Activated T-cell treated with anti-CD3 and anti-CD28 coated beads, Interleukin-2, amount 50 U/mL, for 48 hours (primary cell): ENCODE measurements around the gene ANKS6.

Experiments used
- DNase-seq, 2 experiments: peaks; one replicate each; pipeline ENCODE4 v3.0.0-alpha.2; 2020

ANKS6 gene

DNA sequence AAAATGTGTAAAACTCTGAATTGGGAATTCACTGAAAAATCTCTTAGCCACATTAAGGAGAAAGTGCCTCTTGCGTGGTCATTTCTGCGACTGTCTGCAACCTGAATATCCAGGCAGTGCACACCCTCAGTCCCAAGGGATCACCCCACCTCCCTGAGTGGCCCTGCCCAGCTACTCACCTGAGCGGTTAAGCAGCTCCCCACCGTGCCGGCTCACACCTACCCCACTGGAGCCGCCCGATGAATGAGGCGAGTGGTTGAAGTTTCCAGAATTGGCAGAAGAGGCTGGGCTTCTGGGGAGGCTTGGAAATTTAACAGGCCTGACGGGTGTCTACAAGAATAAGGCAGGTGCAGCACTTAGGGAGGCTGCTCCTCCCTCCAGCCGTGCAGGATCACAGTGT is 25.6 kb downstream of the ANKS6 start:
- DNase-seq, result no peak

DNA sequence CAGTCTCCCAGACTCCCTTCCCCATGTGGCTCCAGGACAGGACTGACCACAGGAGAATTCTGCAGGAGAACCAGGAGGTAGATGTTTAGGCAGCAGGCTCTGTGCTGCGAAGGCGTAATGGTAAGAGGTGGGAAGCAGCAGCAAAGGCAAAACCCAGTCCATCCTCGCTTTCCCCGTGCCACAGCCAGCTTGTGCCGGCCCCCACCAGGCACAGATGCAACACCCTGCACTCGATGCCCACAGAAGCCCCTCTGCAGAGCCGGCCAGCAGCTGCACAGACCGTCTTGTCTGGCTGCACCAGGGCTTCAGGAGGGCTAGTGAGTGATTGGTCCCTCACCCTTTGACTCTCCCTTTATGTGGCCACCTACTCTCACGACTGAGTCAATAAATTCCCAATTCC is 28.0 kb downstream of the ANKS6 start:
- DNase-seq, result no peak

DNA sequence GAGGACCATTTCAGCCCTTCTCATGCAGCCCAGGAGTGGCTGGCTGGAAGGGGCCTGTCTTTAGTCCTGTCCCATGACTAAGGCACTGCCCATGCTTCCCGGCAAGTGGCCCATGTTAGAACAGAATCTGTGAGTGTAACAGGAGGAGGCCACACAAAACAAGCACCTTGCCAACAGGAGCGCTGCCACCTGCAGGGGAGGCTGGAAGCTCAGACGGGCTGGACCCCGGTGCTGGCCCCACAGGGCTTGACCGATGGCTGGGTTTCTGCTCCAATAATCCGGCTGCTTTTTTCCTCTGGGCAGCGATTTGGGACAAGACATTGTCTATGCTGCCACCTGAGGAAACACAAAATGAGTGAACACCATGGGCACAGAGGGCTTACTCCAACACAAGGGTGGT is 28.4 kb downstream of the ANKS6 start:
- no peak for DNase-seq

DNA sequence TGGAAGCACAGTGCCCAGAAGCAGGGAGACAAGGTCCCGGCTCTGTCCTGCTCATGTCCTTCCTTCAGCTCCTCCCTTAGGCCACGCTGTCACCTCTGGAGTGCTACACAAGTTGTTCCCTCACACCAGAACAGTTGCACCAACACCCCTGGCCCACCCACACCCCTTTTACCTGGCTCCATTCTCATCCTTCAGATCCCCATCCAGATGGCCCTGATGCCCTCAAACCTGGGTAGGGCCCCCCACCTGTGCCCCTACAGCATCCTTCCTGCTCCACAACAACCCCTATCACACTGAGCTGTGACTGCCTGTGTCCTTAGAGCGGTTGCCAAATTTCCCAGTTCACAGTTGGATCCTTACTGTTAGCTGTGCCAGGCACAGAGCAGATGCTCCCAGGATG is 29.2 kb downstream of the ANKS6 start:
- DNase-seq, result no peak

DNA sequence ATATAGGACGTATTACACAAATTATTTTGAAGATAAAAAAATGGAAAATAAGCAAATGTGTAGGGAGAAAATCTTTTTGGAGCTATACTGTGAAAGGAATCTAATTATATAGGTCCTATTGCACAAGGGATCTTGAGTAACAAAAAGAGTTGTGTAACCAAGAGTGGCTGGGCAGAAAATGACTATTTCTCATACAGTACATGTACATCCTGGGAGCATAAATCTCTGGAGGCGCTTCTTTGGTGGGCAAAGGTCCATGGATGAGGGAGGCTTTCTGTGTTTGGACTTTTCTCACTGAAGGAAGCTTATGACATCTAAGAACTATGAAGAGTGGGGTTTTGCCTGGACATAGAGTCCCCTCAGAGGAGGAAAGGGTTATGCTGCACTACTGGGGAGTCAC is 29.8 kb downstream of the ANKS6 start:
- no peak for DNase-seq

DNA sequence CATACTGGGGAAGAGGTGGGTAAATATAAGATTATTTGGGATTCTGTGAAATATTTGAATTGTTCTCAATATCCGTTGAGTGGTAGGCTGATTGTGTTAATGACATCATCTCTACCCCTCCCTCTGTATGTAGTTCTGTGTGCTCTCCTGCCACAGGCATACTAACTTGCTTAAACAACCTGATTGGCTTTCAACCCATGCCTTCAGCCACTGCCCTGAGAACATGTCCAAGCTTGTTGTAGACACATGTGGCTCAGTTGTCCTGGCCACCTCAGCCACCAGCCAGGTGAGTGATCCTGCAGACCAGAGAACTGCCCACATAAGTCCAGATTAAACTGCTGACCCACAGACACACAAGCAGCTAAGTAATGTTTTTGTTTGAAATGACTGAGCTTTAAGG is 31.1 kb downstream of the ANKS6 start:
- no peak for DNase-seq

DNA sequence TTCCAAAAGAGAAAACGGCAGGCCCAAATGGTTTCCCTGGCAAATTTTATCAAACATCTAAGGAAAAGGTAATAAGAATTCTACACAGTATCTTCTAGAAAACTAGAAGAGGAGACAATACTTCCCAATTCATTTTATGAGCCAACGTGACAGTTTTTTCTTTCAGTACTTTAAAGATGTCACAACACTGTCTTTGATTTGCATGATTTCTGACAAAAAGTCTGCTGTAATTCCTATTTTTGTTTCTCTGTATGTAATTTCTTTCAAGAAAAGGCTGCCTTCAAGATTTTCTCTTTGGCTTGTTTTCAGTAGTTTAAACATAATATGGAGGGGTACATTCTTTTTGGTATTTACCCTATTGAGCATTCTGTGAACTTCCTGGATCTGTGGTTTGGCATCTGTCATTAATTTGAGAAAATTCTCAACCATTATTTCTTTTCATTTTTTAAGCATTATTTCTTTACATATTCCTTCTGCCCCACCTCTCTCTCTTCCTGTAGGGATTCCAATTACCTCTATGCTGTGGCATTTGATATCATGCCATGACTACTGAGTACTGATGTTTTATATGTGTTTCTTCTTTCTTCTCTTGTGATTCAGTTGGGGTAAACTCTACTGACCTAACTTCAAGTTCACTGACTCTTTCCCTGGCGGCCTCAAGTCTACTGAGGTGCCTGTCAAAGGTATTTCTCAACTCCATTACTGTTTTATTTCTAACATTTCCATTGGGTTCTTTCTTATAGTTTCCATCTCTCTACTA is 32.2 kb downstream of the ANKS6 start:
- no peak for DNase-seq

DNA sequence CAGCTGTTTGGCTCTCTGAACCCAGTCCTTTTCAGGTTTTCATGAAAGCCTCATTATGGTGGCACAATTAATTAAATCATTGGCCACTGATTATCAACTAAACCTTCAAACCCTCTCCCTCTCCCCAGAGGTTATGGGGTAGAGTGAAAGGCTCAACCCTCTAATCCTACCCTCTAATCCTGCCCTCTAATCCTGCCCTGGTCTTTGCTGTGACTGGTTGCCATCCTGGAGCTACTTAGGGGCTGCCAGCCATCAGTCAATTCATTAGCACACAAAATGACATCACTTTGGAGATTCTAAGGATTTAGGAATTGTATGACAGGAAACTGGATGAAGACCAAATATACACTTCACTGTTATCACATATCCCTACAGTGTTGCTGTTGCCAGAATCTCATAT is 36.1 kb downstream of the ANKS6 start:
- no peak for DNase-seq

DNA sequence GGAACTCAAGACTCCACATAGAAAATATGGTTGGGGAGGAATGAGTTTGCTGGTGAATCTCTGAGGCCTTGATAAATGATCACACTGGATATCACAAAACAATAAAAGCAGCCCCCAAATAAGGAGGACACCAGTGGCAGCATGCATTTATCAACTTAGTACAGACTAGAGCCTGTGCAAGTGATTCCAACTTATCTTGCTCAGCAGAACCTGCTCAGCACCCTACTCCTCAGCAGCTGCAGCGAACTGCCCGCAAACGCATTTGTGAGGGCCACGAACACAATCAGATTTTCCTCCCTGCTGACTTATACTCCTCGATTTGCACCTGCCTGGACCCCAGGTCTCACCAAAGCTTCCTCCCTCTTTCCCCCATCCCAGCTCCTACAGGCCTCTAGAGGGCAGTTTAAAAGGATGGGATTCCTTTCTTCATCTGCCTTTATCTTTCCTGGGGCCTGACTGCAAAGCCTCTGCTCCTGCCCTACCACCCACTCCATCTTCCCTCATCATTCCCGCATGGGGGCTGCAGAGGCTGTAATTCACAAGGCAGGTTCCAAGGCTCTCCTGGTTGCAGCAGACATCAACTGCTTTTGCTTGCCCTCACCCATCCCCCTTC is 41.2 kb downstream of the ANKS6 start:
- DNase-seq, result no peak

DNA sequence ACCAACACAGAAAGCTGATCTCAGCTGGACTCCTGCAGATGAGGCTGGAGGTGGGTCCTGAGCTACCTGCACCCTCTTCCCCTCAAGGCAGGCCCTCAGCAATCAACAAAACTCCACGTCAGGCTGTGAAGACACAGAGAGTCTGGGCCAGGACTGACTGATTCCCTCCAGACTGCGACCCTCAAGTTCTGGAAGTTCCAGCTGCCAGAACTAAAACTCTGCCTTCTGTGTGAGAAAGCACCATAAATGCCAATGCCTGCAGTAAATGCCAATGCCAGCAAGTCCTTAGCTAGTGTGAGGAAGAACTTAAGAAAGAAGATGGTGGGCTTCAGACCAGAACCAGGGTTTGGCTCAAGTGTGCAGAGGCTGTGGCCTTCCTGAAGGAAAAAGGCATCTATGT is 45.1 kb downstream of the ANKS6 start:
- no peak for DNase-seq

DNA sequence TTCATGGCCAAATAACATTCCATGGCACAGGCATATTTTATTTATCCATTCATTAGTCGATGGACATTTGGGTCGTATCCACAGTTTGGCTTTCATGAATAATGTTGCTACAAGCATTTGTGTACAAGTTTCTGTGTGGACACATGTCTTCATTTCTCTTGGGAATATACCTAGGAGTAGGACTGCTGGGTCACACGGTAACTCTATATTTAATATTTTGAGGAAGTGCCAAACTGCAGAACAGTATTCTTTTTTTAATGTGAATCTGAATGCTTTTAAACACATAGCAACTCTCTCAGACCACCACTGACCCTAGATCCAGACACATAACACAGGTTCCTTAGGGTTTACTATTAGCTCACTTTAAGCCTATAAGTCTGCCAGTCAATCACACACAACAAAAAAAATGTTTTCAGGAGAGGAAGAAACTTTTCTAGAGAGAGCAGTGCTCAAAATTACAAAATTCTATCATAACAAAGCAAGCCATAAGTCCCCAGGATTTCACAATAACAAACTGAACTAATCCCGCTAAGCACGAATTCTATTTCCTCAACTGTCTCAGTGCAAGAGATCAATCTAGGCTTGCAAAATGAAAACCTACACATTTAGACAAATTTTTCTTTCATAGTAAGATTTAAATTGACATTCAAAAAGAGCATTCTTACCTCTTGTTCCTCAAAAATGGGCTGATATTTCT is 45.8 kb downstream of the ANKS6 start:
- DNase-seq, result no peak

DNA sequence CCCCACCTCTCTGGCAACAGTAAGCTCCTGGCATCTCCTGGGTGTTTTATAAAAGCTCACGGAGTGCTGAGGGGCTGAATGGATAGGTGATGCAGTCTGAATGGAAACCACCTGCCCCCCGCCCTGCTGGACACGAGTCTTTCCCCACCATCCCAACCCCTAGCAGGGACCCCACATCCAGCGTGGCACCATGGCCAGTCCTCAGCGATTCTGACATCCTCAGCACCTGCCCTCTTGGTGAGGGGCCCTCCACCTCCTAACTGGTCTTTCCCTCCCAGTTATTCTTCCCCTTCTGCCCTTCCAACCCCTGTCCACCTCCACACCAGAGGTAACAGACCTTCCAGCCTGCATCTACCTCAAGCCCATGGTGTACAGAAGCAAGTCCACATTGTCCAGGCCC is 48.9 kb downstream of the ANKS6 start:
- DNase-seq, result no peak

DNA sequence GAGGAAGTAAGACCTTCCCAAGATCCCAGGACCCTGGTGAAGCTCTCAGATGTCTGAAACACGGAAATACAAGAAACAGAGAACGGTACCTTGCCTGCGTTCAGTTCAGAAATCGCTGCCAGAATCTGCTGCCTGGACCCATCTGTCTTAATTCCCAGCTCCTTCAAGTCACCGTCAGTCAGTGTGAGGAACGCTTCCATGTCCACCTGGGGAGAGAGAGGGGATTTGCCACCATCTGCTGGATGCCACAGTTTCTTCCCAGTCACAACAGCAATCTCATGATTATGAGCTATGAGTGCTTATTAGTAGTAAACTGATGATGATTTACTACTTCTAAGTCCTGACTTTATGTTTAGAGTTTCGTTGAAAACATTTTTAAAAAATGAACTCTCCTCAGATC is 50.9 kb downstream of the ANKS6 start:
- DNase-seq, result no peak

DNA sequence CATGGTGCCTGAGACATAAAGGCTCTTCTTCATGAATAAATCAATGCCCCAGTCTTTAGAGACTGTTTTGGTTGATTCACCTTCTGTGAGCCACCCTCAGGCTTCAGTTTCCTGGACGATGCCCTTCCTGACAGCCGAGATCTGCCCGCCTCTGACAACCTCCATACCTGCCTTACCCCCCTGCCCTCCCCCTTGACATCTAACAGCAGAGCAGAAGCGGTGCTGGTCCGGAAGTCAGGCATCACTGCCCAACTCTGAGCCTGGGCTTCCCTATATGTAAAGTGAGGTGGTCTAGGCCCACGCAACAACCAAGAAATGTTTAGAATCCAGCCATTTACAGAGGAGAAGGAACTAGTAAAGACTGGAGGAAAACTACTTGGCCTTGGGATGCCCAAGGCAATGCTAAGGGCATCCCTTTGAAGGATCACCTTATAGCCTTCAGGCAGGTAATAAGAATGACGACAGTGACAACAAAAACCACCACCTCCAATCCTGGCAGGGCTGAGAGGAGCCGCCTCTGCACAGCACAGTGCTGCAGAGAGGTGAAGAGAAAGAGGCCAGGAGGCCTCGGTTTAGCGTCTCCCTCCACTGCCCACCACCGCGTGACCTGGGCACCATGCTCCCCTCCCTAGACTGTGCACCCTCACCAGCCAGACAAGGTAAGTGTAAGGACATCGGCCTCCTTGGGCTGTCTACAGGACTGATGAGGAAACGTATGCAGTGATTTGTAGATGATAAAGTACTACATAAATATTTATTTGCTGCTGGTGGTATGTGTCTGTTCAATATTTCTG is 52.3 kb downstream of the ANKS6 start:
- DNase-seq, result no peak

DNA sequence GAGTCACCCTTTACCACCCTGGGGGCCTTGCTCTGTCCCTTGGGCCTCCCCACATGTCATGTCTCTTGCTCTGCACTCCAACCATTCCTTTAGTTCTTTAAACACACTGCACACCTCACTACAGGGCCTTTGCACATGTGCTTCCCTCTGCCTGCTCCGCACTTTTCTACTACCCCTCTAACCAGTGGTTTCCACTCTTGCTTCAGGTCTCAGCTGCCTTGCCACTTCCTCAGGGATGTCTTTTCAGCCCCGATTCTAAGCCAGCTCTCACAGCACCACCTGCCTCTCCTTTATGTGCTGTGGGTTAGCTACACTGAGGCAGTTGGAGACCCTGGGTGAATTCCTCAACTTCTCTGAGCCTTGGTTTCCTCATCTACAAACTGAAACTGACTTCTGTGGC is 53.0 kb downstream of the ANKS6 start:
- DNase-seq, result no peak

DNA sequence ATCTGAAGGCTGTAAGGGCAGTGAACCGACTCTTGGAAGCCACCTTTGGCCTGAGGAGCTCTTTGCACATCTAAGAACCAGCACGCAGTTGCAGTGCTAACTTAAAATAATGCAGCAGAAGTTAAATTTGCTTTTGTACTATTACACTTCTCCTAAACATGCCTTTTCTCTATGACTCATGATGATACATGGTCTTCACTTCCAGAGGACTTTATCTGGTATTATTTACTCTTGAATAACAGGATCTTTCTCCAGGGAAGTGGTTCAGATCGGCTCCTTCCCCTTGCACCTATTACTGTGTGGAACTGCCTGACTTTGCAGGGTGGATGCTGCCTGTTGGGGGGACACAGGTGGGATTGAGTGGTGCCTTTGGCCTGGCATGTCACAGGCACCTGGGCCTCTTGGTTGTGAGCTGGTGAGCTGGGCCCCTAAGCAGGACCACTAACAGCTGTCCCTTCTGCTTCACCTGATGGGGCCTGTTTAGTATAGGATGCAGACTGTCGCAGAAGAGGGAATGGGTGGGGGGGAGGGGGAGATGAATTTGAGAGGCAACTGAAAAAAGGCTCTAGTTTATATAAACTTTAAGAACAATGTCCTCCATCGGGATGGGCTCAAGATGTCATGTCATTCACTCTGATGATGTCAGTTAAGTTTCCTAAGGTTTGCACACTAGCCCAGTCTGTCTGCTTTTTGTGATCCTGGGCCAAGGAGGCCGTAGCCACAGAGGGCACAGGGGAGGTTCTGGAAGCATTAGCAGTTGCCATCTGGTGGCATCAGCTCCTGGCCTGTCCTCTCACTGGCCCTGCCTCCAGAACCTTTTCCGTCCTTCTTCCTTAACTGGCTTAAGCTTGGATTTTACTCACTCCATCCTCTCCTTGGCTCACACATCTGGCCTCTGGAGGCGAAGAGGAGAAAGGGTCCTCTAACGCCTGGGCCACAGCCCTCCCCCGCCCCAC is 53.8 kb downstream of the ANKS6 start:
- no peak for DNase-seq

DNA sequence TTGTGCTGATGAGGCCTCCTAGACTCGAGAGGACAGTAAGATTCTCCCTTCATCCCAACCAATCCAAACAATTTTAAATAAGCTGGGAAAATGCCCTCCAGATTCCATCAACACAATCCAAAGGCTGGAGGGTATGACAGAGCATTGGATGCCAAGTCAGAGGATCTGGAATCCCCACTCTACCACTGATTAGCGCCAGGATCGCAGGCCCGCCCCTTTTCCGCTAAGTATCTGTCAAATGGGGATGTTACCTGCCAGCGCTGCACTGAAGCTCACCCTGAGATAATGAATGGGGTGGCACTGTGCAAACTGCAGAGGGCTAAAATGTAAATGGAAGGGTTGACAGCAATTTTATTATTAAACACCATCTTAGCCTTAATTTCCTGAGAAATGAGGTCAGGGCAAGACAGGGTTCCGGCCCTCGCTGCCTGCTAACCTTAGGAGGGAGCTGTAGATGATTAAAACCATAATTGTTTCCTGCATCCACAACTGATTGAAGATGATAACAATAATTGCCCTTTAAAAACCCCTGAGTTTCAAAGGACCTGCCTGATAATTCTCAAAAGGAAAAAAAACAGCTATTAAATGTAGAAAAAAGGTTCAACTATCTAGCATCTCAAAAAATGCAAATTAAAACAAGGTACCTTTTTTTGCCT is 56.0 kb downstream of the ANKS6 start:
- no peak for DNase-seq

DNA sequence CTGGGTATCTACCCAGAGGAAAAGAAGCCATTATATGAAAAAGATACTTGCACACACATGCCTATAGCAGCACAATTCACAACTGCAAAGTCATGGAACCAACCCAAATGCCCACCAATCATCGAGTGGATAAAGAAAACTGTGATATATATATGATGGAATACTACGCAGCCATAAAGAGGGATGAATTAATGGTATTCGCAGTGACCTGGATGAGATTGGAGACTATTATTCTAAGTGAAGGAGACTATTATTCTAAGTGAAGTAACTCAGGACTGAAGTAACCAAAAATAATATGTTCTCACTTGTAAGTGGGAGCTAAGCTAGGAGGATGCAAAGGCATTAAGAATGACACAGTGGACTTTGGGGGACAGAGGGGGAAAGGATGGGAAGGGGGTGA is 57.6 kb downstream of the ANKS6 start:
- no peak for DNase-seq

DNA sequence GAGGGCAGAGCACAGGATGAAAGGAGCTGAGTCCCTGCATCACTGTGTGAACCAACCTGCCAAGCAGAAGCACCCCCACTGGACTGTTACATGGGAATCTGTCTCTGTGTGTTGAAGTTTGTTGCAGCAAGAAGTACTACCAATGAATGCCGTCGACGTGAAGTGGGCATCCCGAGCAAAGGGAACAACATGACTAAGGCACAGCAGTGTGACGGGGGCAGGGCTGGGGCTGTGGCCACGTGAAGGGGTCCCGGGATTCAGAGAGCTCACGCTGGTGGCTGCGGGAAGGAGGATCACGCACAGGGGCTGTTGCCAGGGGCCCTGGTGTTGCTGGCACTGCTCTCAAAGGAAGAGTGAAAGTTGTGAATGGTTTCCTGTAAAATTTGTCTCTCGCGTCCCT is 60.1 kb downstream of the ANKS6 start:
- no peak for DNase-seq

DNA sequence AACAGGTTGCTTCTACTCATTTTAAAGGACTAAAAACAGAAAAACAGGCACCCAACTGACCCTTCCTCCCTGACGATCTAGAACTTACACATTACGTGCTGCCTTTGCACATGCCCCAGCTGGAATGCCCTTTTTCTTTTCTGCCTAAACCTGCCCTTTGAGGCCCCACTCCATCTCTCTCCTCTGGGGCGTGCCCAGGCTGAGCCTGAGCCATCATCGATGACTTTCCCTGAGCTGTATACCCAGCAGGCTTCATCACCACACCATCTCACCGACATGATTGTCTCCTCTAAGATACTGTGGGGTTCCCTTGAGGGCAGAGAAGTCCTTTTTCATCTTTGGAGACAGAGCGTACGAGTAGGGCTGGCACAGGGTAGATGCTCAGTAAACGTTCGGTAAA is 63.6 kb downstream of the ANKS6 start:
- no peak for DNase-seq

DNA sequence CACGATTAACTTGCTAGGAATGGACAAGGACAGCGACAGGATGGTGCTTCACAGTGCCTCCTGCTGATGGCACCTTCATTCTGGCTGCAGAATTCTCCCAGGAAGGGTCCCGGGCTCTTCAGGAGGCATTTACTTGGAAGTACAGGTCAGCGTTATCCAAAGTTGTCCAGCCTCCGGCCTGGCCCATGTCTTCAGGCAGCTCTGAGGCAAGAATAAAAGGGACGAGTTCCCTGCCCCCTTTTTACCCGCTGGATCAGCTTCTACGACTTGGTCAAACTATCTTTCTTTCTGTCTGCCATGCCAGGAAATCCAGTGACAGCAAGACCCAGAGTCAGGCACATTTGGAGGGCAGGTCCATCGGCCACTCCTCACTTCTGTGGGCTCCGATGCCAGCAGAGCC is 64.3 kb downstream of the ANKS6 start:
- no peak for DNase-seq

DNA sequence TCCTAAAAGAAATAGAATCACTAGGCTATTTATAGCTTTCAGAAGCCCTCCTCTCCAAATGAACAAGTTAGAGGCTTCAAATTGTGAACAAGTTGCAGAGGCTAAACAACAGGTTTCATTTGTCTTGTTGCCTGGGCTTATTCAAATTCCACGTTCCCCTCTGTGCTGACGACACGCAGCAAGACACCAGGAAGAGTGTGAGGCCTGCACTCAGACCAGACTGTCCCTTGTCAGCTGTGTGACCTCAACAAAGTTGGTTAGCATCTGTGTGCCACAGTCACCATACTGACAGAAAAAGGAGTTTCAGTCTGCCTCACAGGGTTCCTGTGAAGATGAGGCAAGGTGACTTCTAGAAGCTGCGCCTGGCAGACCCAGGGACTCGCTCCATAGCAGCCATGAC is 65.5 kb downstream of the ANKS6 start:
- no peak for DNase-seq
